Measurements from ENCODE around the gene ERO1B. TPM values are rescaled to one million over a fixed set of nuclear protein-coding genes. Genes with fewer than 3 reads are reported as not detected.
A peak's percentile ranks its signal among the peaks of the same experiment; 100 is the strongest.

ERO1B gene
- total RNA-seq, 2 experiments from 2014 or later, result 7.0 to 11.0 TPM

DNA sequence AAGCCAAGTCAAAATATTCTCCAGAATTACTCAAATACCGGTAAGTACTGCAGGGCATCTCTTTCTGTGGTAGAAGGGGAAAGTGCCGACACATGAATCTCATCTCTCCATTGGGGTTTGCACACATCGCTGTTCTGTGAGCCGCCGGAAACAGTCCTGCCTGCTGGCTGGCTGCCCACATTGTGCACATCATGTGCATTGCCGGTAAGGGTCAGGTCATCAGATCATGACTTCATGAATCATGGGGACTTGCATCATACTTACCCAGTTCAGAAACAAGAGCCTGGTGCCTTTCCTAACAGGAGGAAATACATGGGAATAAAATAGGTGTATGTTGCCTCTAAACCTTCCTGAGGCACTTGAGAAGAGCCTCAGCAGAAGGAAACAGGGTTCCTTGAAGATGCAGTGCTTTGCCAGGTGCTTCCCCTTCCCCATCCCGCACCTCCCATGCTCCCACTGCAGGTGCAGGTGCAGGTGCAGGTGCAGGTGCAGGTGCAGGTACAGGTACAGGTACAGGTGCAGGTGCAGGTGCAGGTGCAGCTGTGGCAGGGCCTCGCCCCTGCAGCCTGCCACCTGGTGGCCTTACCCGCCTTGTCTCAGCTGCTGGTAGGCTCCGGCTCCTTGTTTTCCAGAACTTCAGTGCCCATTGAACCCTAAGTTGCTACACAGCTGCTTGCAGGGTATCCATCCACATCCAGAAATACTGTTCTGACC lies 112.9 kb downstream of the ERO1B start:
- no TSS peak for BruUV-seq (replicated peaks)
- CTCF ChIA-PET (ENCODE audit: unreplicated experiment), result no interaction called here

GRCh38 chr1:236167578-236167977 lies 114.2 kb downstream of the ERO1B start:
- 0 out of 2 replicates have a peak, but pooled peaks cover 4% of the 10 kb centered on the region for H3K36me3 ChIP-seq (ENCODE audit: insufficient read depth, low read length)
- H3K79me2 ChIP-seq (ENCODE audit: insufficient read depth, low read depth, low read length), result no peaks in the 10 kb centered on the region
- no peak overlapping the region for H3K4me2 ChIP-seq (ENCODE audit: low read length)
- no peak for DNase-seq (ENCODE audit: low spot score)
- no peaks in the 10 kb centered on the region for H3K9me2 ChIP-seq (ENCODE audit: insufficient read depth, low read length)
- no peaks in the 10 kb centered on the region for H4K20me1 ChIP-seq (ENCODE audit: insufficient read depth, low read length)
- H2AFZ ChIP-seq (ENCODE audit: low read length), result no peak overlapping the region
- ChIA-PET CTCF (ENCODE audit: unreplicated experiment) (no interaction called here), POLR2A (no interaction called here)
- TF ChIP-seq, protein P1, sequence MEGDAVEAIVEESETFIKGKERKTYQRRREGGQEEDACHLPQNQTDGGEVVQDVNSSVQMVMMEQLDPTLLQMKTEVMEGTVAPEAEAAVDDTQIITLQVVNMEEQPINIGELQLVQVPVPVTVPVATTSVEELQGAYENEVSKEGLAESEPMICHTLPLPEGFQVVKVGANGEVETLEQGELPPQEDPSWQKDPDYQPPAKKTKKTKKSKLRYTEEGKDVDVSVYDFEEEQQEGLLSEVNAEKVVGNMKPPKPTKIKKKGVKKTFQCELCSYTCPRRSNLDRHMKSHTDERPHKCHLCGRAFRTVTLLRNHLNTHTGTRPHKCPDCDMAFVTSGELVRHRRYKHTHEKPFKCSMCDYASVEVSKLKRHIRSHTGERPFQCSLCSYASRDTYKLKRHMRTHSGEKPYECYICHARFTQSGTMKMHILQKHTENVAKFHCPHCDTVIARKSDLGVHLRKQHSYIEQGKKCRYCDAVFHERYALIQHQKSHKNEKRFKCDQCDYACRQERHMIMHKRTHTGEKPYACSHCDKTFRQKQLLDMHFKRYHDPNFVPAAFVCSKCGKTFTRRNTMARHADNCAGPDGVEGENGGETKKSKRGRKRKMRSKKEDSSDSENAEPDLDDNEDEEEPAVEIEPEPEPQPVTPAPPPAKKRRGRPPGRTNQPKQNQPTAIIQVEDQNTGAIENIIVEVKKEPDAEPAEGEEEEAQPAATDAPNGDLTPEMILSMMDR (conservative IDR thresholded peaks at IDR 0.05; ENCODE audit: low read length), result no peak
- no peak for TF ChIP-seq EZH2phosphoT487 (IDR thresholded peaks at IDR 0.05; ENCODE audit: borderline replicate concordance, low read depth, low read length)
- H3K4me3 ChIP-seq (ENCODE audit: low read depth, low read length, poor library complexity, severe bottlenecking), result no peak overlapping the region
- no peaks in the 10 kb centered on the region for H3K4me1 ChIP-seq (ENCODE audit: insufficient read depth, low read length, poor library complexity, severe bottlenecking)
- peaks cover 6% of the 10 kb centered on the region; the same call in 1 of the 2 replicates for H3K9me3 ChIP-seq (ENCODE audit: low read length)
- BruUV-seq (replicated peaks), result no TSS peak
- intact Hi-C loops (cut with micrococcal nuclease; ENCODE audit: unreplicated experiment), result no loop called here
- H3K27ac ChIP-seq (ENCODE audit: low read depth, low read length, poor library complexity, severe bottlenecking), result no peak overlapping the region

More for the DNA sequence above, 112.9 kb downstream of the ERO1B start:
- TF ChIP-seq, protein P1 (conservative IDR thresholded peaks at IDR 0.05; ENCODE audit: low read length), result no peak
- no peak for TF ChIP-seq EZH2phosphoT487 (IDR thresholded peaks at IDR 0.05; ENCODE audit: borderline replicate concordance, low read depth, low read length)
- peak overlapping the region; percentile 30 for H3K27ac ChIP-seq (ENCODE audit: low read depth, low read length, poor library complexity, severe bottlenecking)
- no peak overlapping the region for H2AFZ ChIP-seq (ENCODE audit: low read length)
- H3K4me3 ChIP-seq (ENCODE audit: low read depth, low read length, poor library complexity, severe bottlenecking), result no peak overlapping the region
- no peaks in the 10 kb centered on the region for H4K20me1 ChIP-seq (ENCODE audit: insufficient read depth, low read length)
- 0 out of 2 replicates have a peak, but pooled peaks cover 4% of the 10 kb centered on the region for H3K36me3 ChIP-seq (ENCODE audit: insufficient read depth, low read length)
- no peak overlapping the region for H3K4me2 ChIP-seq (ENCODE audit: low read length)
- H3K4me1 ChIP-seq (ENCODE audit: insufficient read depth, low read length, poor library complexity, severe bottlenecking), result no peaks in the 10 kb centered on the region
- POLR2A ChIA-PET, result no interaction called here
- peak; percentile 16 for DNase-seq (ENCODE audit: low spot score)
- H3K9me2 ChIP-seq (ENCODE audit: insufficient read depth, low read length), result no peaks in the 10 kb centered on the region
- H3K9me3 ChIP-seq (ENCODE audit: low read length), result peaks cover 6% of the 10 kb centered on the region; the same call in 1 of the 2 replicates
- no peaks in the 10 kb centered on the region for H3K79me2 ChIP-seq (ENCODE audit: insufficient read depth, low read depth, low read length)
- intact Hi-C loops (cut with micrococcal nuclease; ENCODE audit: unreplicated experiment), result no loop called here

DNA sequence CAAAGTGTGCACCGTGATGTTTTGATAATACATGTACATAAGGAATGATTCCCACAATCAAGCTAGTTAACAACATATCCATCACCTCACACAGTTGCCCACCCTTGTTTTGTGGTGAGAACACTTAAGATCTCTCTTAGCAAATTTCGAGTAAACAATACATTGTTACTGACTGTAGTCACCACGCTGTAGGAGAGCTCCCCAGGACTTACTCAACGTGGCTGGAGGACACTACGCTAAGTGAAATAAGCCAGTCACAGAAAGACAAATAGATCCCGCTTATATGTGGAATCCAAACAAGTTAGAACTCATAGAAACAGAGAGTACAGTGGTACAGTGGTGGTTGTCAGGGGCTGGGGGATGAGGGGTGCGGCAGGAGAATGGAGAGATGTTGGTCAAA lies 114.6 kb downstream of the ERO1B start:
- Histone ChIP-seq H3K79me2 (ENCODE audit: insufficient read depth, low read depth, low read length) (no peaks in the 10 kb centered on the region), H3K36me3 (ENCODE audit: insufficient read depth, low read length) (0 out of 2 replicates have a peak, but pooled peaks cover 4% of the 10 kb centered on the region), H3K4me2 (ENCODE audit: low read length) (no peak overlapping the region), H3K9me3 (ENCODE audit: low read length) (peaks cover 10% of the 10 kb centered on the region; the same call in 1 of the 2 replicates), H4K20me1 (ENCODE audit: insufficient read depth, low read length) (no peaks in the 10 kb centered on the region), H2AFZ (ENCODE audit: low read length) (no peak overlapping the region), H3K4me3 (ENCODE audit: low read depth, low read length, poor library complexity, severe bottlenecking) (no peak overlapping the region), H3K4me1 (ENCODE audit: insufficient read depth, low read length, poor library complexity, severe bottlenecking) (no peaks in the 10 kb centered on the region), H3K27ac (ENCODE audit: low read depth, low read length, poor library complexity, severe bottlenecking) (no peak overlapping the region), H3K9me2 (ENCODE audit: insufficient read depth, low read length) (no peaks in the 10 kb centered on the region)
- ChIA-PET POLR2A (no interaction called here), CTCF (ENCODE audit: unreplicated experiment) (no interaction called here)
- BruUV-seq (replicated peaks), result no TSS peak
- TF ChIP-seq, protein P1 (conservative IDR thresholded peaks at IDR 0.05; ENCODE audit: low read length), result no peak
- no peak for TF ChIP-seq EZH2phosphoT487 (IDR thresholded peaks at IDR 0.05; ENCODE audit: borderline replicate concordance, low read depth, low read length)
- no peak for DNase-seq (ENCODE audit: low spot score)
- intact Hi-C loops (cut with micrococcal nuclease; ENCODE audit: unreplicated experiment), result no loop called here

All from OCI-LY7 (cell line).